Measurements from ENCODE around the gene UBE2D1.
A peak's percentile ranks its signal among the peaks of the same experiment; 100 is the strongest.

The UBE2D1 gene

GRCh38 chr10:58341422-58341821, 6.6 kb downstream of the UBE2D1 start:
- DNase-seq, result no peak

- no peak for DNase-seq
Measured at GRCh38 chr10:58341947-58342346, 7.1 kb downstream of the UBE2D1 start.

- no peak for DNase-seq
Measured at GRCh38 chr10:58347967-58348366, 13.2 kb downstream of the UBE2D1 start.

- no peak for DNase-seq
Measured at GRCh38 chr10:58348571-58349033, 13.8 kb downstream of the UBE2D1 start.

GRCh38 chr10:58350023-58350422, 15.2 kb downstream of the UBE2D1 start:
- DNase-seq, result no peak

GRCh38 chr10:58350619-58351323, 16.0 kb downstream of the UBE2D1 start:
- DNase-seq, result peak; percentile 13

- no peak for DNase-seq
Measured at GRCh38 chr10:58351616-58352578, 17.1 kb downstream of the UBE2D1 start.

GRCh38 chr10:58352956-58353610, 18.3 kb downstream of the UBE2D1 start:
- peak; percentile 26 for DNase-seq

GRCh38 chr10:58356756-58357155, 21.9 kb downstream of the UBE2D1 start:
- no peak for DNase-seq

- no peak for DNase-seq
Measured at GRCh38 chr10:58358314-58358933, 23.6 kb downstream of the UBE2D1 start.

GRCh38 chr10:58358947-58359346, 24.1 kb downstream of the UBE2D1 start:
- DNase-seq, result no peak

- DNase-seq, result no peak
Measured at GRCh38 chr10:58359541-58359940, 24.7 kb downstream of the UBE2D1 start.

- DNase-seq, result no peak
Measured at GRCh38 chr10:58360412-58361004, 25.7 kb downstream of the UBE2D1 start.

- DNase-seq, result no peak
Measured at GRCh38 chr10:58361353-58361752, 26.5 kb downstream of the UBE2D1 start.

GRCh38 chr10:58362027-58362789, 27.4 kb downstream of the UBE2D1 start:
- DNase-seq, result no peak

- DNase-seq, result no peak
Measured at GRCh38 chr10:58367069-58367468, 32.3 kb downstream of the UBE2D1 start.

GRCh38 chr10:58371473-58371872, 36.7 kb downstream of the UBE2D1 start:
- no peak for DNase-seq

- no peak for DNase-seq
Measured at GRCh38 chr10:58372607-58373441, 38.0 kb downstream of the UBE2D1 start.

GRCh38 chr10:58373442-58373827, 38.6 kb downstream of the UBE2D1 start:
- DNase-seq, result no peak

GRCh38 chr10:58382489-58382995, 47.7 kb downstream of the UBE2D1 start:
- DNase-seq, result no peak
